Placental epithelial cell (primary cell): ENCODE data around the gene TTC39A. TPM values are rescaled to one million over a fixed set of nuclear protein-coding genes. Genes with fewer than 3 reads are reported as not detected.

Experiments
- total RNA-seq: library from RNA; depleted of rRNA; stranded (reverse); fragments of >200 nt; gene quantifications from 2 replicates; pipeline ENCODE4 v1.2.3, GENCODE V29; 2012

Gene TTC39A
- total RNA-seq, result 0.65 and 1.2 TPM in 2 replicates

GRCh38 chr1:51330331-51331201, at the start of gene TTC39A:
Gene TTC39A (minus strand): TSS chr1:51330562. CDS start chr1:51330477, 85 bp downstream.

Other genes with a start within 250 kb of the TTC39A start
- not detected in 2 replicates for gene C1orf185, start 228.3 kb downstream of the TTC39A start, total RNA-seq
- gene RNF11, start 94.3 kb downstream of the TTC39A start, total RNA-seq, result 113 and 133 TPM in 2 replicates
- 55.0 and 83.3 TPM in 2 replicates for gene EPS15, start 188.7 kb upstream of the TTC39A start, total RNA-seq